ENCODE measurements around the gene PAPOLA.

Gene PAPOLA

DNA sequence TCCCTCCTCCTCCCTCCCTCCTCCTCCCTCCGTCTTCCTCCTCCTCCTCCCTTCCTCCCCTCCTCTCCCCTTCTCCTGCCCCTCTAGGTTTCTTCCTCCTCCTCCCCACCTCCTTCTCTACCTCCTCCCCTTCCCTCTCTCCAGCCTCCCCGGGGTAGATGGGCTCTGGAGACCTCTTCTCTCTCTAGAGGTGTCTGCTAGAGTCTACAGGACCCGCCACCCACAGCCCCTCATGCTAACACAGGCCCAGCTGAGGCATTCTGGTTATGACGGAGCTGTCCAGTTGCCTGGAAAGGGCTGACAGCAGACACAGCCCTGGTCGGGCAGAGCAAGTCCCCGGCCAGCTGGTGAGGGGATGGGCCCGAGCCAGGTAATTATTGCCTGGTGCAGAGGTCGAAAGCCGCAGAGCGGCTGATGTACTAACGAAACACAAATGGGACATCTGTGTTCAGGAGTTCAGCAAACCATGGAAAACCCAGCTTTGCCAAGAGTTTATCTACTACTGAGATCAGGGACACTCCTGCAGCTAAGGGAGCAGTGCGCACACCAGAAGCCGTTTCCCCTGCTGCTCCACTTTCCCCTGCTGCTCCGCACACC is 96.2 kb downstream of the PAPOLA start:
- H3K4me1 Mint-ChIP-seq, result peaks cover 2% of the 10 kb centered on the region
- H3K36me3 Mint-ChIP-seq, result no peaks in the 10 kb centered on the region
- no peaks in the 10 kb centered on the region for H3K9me3 Mint-ChIP-seq
- no peak overlapping the region for H3K27ac Mint-ChIP-seq
- ATAC-seq (no peak), DNase-seq (ENCODE audit: low spot score in 2 of 2) (no peak)
- no peak overlapping the region for H3K4me3 Mint-ChIP-seq

- Mint-ChIP-seq H3K9me3 (no peaks in the 10 kb centered on the region), H3K4me1 (no peaks in the 10 kb centered on the region)
Measured at GRCh38 chr14:96599076-96599475, 96.9 kb downstream of the PAPOLA start.

GRCh38 chr14:96602186-96602585 is 100.0 kb downstream of the PAPOLA start:
- peaks cover 5% of the 10 kb centered on the region for H3K36me3 Mint-ChIP-seq
- no peaks in the 10 kb centered on the region for H3K9me3 Mint-ChIP-seq
- no peak overlapping the region for H3K27ac Mint-ChIP-seq
- no peak for DNase-seq (ENCODE audit: low spot score in 2 of 2)
- no peak for ATAC-seq
- H3K4me3 Mint-ChIP-seq, result no peak overlapping the region
- no peaks in the 10 kb centered on the region for H3K4me1 Mint-ChIP-seq

More at GRCh38 chr14:96599076-96599475, 96.9 kb downstream of the PAPOLA start:
- Mint-ChIP-seq H3K36me3 (no peaks in the 10 kb centered on the region), H3K4me3 (no peak overlapping the region), H3K27ac (no peak overlapping the region)
- ATAC-seq, result no peak
- DNase-seq (ENCODE audit: low spot score in 2 of 2), result no peak

DNA sequence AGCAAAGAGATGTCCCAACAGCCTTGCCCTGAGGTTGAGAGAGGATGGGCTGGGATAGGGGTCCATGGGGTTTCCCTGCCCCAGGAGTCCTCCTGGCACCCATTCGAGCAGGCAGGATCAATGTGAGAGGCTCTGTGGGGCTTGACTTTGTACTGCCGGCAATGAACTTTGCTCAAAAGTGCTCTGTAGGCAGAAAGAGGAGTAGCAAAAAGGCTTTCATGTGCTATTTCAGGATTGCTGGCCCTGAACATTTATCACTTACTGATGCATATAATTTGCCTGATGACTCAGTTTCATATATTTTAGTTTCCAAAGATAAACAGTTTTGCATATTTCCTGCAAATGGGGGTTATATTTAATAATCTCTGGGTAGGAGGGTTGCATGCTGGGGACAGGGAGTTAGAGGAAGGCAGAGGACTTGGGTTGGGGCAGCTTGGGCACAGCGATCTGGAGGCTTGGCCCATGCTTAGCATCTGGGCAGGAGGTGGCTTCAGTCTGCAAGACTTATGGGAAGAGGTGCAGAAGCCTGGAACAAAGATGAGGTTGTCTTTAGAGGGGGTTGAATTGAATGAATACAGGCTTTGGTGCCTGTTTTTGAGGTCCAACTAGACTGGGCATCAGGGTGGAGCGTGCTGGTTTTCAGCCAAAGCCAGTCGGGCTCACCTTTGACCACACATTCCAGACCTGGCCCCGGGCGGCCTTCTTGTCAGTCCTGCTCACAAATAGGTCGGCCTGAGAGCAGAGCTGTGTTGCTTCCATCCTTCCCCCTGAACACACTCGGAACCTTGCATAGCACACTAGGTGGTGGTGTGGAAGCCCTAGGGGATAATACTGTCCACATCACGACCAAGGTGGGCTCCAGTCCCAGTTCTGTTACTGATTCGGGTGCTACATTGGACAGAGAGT is 101.4 kb downstream of the PAPOLA start:
- DNase-seq (ENCODE audit: low spot score in 2 of 2) (no peak), ATAC-seq (no peak)
- Mint-ChIP-seq H3K9me3 (no peaks in the 10 kb centered on the region), H3K27ac (no peak overlapping the region), H3K4me3 (no peak overlapping the region), H3K36me3 (peaks cover 5% of the 10 kb centered on the region), H3K4me1 (no peaks in the 10 kb centered on the region)

DNA sequence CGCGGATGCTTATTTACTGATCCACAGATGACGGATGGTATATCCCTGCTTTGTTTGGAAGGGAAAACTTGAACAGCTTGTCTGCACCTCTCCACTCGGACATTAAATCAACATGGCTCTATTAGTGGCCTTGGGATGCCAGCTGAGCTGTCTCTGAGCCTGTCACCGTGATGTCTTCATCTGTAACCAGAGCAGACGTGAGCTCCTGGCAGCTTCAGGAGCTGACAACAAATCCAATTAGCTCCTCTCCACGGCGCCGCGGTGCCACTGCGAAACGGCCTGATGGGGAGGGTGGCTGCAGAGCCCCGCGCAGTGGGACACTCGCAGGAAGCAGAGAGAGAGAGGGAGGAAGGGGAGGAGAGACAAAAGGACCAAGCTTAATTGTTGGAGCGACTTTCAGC is 112.3 kb downstream of the PAPOLA start:
- no peaks in the 10 kb centered on the region for H3K36me3 Mint-ChIP-seq
- DNase-seq (ENCODE audit: low spot score in 2 of 2) (no peak), ATAC-seq (no peak)

GRCh38 chr14:96616161-96616721 is 114.1 kb downstream of the PAPOLA start:
- Mint-ChIP-seq H3K4me1 (no peaks in the 10 kb centered on the region), H3K9me3 (no peaks in the 10 kb centered on the region), H3K4me3 (no peak overlapping the region), H3K36me3 (no peaks in the 10 kb centered on the region), H3K27ac (no peak overlapping the region)
- ATAC-seq, result no peak
- no peak for DNase-seq (ENCODE audit: low spot score in 2 of 2)

More for the DNA sequence above, 112.3 kb downstream of the PAPOLA start:
- Mint-ChIP-seq H3K4me1 (no peaks in the 10 kb centered on the region), H3K4me3 (no peak overlapping the region), H3K27ac (no peak overlapping the region), H3K9me3 (no peaks in the 10 kb centered on the region)

Measured in stimulated activated effector memory CD8-positive, alpha-beta T cell treated with anti-CD3 and anti-CD28 coated beads, Interleukin-12 subunit alpha, Interleukin-12 subunit beta, amount 100 ng/mL, for 72 hours (primary cell).